ENCODE results near the gene TFF3.

DNA sequence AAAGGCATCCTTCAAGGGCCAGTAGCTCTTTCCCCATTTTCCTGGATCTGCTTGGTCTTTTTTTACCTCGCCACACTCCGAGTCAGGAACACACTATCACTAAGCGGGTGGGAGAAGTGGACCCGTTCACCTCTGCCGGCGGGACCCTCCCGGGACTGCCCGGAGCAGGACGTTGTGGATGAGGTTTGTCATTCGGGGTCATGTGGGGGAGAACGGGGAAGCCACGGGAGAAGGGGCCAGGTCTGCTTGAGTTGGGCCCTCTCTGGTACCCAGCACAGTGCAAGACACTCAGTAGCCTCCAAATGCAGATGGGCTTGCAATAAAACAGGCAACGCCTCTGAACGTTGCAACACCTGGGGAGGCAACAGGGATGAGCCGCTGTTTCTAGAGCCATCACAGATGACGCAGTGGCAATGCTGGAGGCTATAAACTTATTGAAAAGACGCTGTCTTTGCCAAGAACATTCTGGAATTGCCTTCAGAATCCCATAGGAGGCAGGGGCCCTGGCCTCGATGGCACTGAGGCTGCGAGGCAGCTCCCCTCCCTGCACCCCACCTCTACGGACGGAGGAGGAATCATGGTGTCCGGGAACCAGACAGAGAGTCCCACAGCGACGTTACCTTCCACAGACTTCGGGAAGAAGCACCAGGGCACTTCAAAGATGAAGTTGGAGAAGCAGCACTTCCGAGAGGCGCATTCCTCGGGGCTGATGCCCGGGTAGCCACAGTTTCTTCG lies 31.8 kb upstream of the TFF3 start:
- TF ChIP-seq CTCF (IDR thresholded peaks at IDR 0.05) (no peak), POLR2A (IDR thresholded peaks at IDR 0.05) (no peak)

Measured in Peyer's patch (tissue), 4 donors.